Measurements from ENCODE around the gene FANCC.

DNA sequence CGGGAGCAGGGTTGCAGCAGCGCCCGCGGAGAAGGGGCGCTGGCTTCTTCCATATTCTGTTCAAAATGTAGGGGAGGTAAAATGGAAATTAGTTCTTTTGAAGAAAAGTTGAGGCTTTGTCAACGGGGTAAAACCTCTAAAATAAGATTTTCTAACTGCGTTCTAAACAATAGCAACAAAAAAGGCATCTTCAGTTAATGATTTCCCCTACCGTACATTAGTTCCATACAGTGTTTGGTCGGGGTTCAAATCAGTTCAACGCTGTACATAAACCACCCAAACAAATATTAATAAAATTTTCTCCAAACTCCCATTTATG lies 343 bp upstream of the FANCC start:
- TF ChIP-seq EZH2 (IDR thresholded peaks at IDR 0.05; ENCODE audit: insufficient read depth, poor library complexity, severe bottlenecking) (no peak), EZH2phosphoT487 (IDR thresholded peaks at IDR 0.05; ENCODE audit: insufficient read depth, low read depth) (no peak)
